HEK293 (cell line): ENCODE measurements around the gene JAML.

ENCODE experiments used
- CTCF ChIA-PET: fragments of 350-600 bp; formaldehyde crosslinking; extraction: SDS; loops from one replicate; lab custom pipeline; 2021; ENCODE audit warnings: antibody characterized with exemption; lab: Yijun Ruan, JAX
- POLR2A ChIA-PET: fragments of 300-600 bp; formaldehyde crosslinking; extraction: SDS; loops from one replicate; lab custom pipeline; 2020; ENCODE audit warnings: antibody characterized with exemption, inconsistent platforms; lab: Yijun Ruan, JAX
- H3K27ac ChIP-seq: fragments of 200-500 bp; sonication (Bioruptor generic); 2 replicates; pipeline ENCODE4 v1.5.1; 2014; ENCODE audit warnings: low read depth, low read length, control low read depth, inconsistent platforms; ENCODE audit errors: extremely low read depth
- H3K36me3 ChIP-seq, 2 experiments: fragments of 200-500 bp in 1 of 2; sonication (Bioruptor generic) in 1 of 2; 1 replicate in 1 of 2; 2 replicates in 1 of 2; pipeline ENCODE4 v1.5.1; 2014 to 2017; ENCODE audit warnings: inconsistent platforms in 2 of 2, low read length in 2 of 2; ENCODE audit not compliant: control insufficient read depth in 2 of 2, insufficient read depth in 1 of 2
- H3K4me1 ChIP-seq: fragments of 200-500 bp; sonication (Bioruptor generic); 2 replicates; pipeline ENCODE4 v1.5.1; 2014; ENCODE audit warnings: mild to moderate bottlenecking, low read length, inconsistent platforms; ENCODE audit not compliant: control insufficient read depth, insufficient read depth
- H3K4me3 ChIP-seq: 2 replicates; pipeline ENCODE4 v1.5.1; 2011; ENCODE audit warnings: low read depth, mild to moderate bottlenecking, control low read depth, low read length, moderate library complexity
- H3K9me3 ChIP-seq: fragments of 200-500 bp; sonication (Bioruptor generic); 2 replicates; pipeline ENCODE4 v1.5.1; 2014; ENCODE audit warnings: low read depth, low read length, inconsistent platforms; ENCODE audit not compliant: control insufficient read depth, insufficient read depth
- EGR2 ChIP-seq: fragments of 450-650 bp; formaldehyde crosslinking; IDR thresholded peaks from 2 replicates; pipeline ENCODE4 v1.5.1; 2016; ENCODE audit warnings: low read depth, missing biosample characterization, missing genetic modification characterization
- GLIS1 ChIP-seq: fragments of 450-650 bp; formaldehyde crosslinking; IDR thresholded peaks from 2 replicates; pipeline ENCODE4 v1.5.1; 2016; ENCODE audit warnings: missing biosample characterization, missing genetic modification characterization
- KLF10 ChIP-seq: fragments of 450-650 bp; IDR thresholded peaks from 2 replicates; pipeline ENCODE4 v1.5.1; 2018; ENCODE audit warnings: missing biosample characterization, mild to moderate bottlenecking, missing genetic modification characterization
- KLF7 ChIP-seq: fragments of 450-650 bp; formaldehyde crosslinking; IDR thresholded peaks from 2 replicates; pipeline ENCODE4 v1.5.1; 2016; ENCODE audit warnings: missing biosample characterization, missing genetic modification characterization, borderline replicate concordance
- RBAK ChIP-seq: fragments of 450-650 bp; formaldehyde crosslinking; IDR thresholded peaks from 2 replicates; pipeline ENCODE4 v1.5.1; 2016; ENCODE audit warnings: missing biosample characterization, missing genetic modification characterization
- SALL2 ChIP-seq: fragments of 450-650 bp; formaldehyde crosslinking; IDR thresholded peaks from 2 replicates; pipeline ENCODE4 v1.5.0; 2017; ENCODE audit warnings: missing biosample characterization, mild to moderate bottlenecking, missing genetic modification characterization, borderline replicate concordance
- SP3 ChIP-seq: fragments of 450-650 bp; formaldehyde crosslinking; IDR thresholded peaks from 2 replicates; pipeline ENCODE4 v1.5.1; 2016; ENCODE audit warnings: missing biosample characterization, missing genetic modification characterization
- ZBTB20 ChIP-seq: fragments of 450-650 bp; formaldehyde crosslinking; IDR thresholded peaks from 2 replicates; pipeline ENCODE4 v1.5.1; 2016; ENCODE audit warnings: missing biosample characterization, missing genetic modification characterization
- ZBTB48 ChIP-seq: fragments of 450-650 bp; formaldehyde crosslinking; IDR thresholded peaks from 2 replicates; pipeline ENCODE4 v1.5.1; 2016; ENCODE audit warnings: missing biosample characterization, missing genetic modification characterization
- ZBTB8A ChIP-seq: fragments of 450-650 bp; formaldehyde crosslinking; IDR thresholded peaks from 2 replicates; pipeline ENCODE4 v1.5.1; 2016; ENCODE audit warnings: missing biosample characterization, missing genetic modification characterization
- ZEB2 ChIP-seq: fragments of 450-650 bp; formaldehyde crosslinking; IDR thresholded peaks from 2 replicates; pipeline ENCODE4 v1.5.1; 2016; ENCODE audit warnings: missing biosample characterization, missing genetic modification characterization
- ZFHX2 ChIP-seq: fragments of 450-650 bp; formaldehyde crosslinking; conservative IDR thresholded peaks from 2 replicates; pipeline ENCODE4 v1.5.1; 2016; ENCODE audit warnings: missing biosample characterization, missing genetic modification characterization
- ZIC2 ChIP-seq: fragments of 450-650 bp; formaldehyde crosslinking; IDR thresholded peaks from 2 replicates; pipeline ENCODE4 v1.5.1; 2016; ENCODE audit warnings: missing biosample characterization, missing genetic modification characterization
- ZNF211 ChIP-seq: fragments of 450-650 bp; formaldehyde crosslinking; IDR thresholded peaks from 2 replicates; pipeline ENCODE4 v1.5.1; 2016; ENCODE audit warnings: low read depth, missing biosample characterization, missing genetic modification characterization
- ZNF292 ChIP-seq: fragments of 450-650 bp; formaldehyde crosslinking; IDR thresholded peaks from 2 replicates; pipeline ENCODE4 v1.5.1; 2016; ENCODE audit warnings: low read depth, missing biosample characterization, missing genetic modification characterization, borderline replicate concordance
- ZNF354C ChIP-seq: fragments of 450-650 bp; formaldehyde crosslinking; IDR thresholded peaks from 2 replicates; pipeline ENCODE4 v1.5.1; 2016; ENCODE audit warnings: missing biosample characterization, missing genetic modification characterization, low read depth, borderline replicate concordance
- ZNF404 ChIP-seq: fragments of 450-650 bp; formaldehyde crosslinking; IDR thresholded peaks from 2 replicates; pipeline ENCODE4 v1.5.1; 2017; ENCODE audit warnings: missing biosample characterization, missing genetic modification characterization
- ZNF501 ChIP-seq: fragments of 450-650 bp; formaldehyde crosslinking; IDR thresholded peaks from 2 replicates; pipeline ENCODE4 v1.5.1; 2016; ENCODE audit warnings: missing biosample characterization, missing genetic modification characterization
- ZNF544 ChIP-seq: fragments of 450-650 bp; formaldehyde crosslinking; IDR thresholded peaks from 2 replicates; pipeline ENCODE4 v1.5.0; 2017; ENCODE audit warnings: missing biosample characterization, missing genetic modification characterization
- ZNF548 ChIP-seq: fragments of 450-650 bp; formaldehyde crosslinking; IDR thresholded peaks from 2 replicates; pipeline ENCODE4 v1.5.1; 2016; ENCODE audit warnings: missing biosample characterization, missing genetic modification characterization
- ZNF560 ChIP-seq: fragments of 450-650 bp; formaldehyde crosslinking; IDR thresholded peaks from 2 replicates; pipeline ENCODE4 v1.5.1; 2017; ENCODE audit warnings: missing biosample characterization, missing genetic modification characterization, borderline replicate concordance
- ZNF600 ChIP-seq: fragments of 450-650 bp; formaldehyde crosslinking; IDR thresholded peaks from 2 replicates; pipeline ENCODE4 v1.5.1; 2016; ENCODE audit warnings: missing biosample characterization, missing genetic modification characterization
- ZNF658 ChIP-seq: fragments of 450-650 bp; formaldehyde crosslinking; IDR thresholded peaks from 2 replicates; pipeline ENCODE4; 2016; ENCODE audit warnings: missing biosample characterization, missing genetic modification characterization
- ZNF768 ChIP-seq: fragments of 450-650 bp; formaldehyde crosslinking; IDR thresholded peaks from 2 replicates; pipeline ENCODE4 v1.5.1; 2018; ENCODE audit warnings: missing biosample characterization, mild to moderate bottlenecking, missing genetic modification characterization
- ZNF777 ChIP-seq: fragments of 450-650 bp; formaldehyde crosslinking; IDR thresholded peaks from 2 replicates; pipeline ENCODE4 v1.5.1; 2017; ENCODE audit warnings: missing biosample characterization, missing genetic modification characterization, borderline replicate concordance
- ZSCAN23 ChIP-seq: fragments of 450-650 bp; formaldehyde crosslinking; IDR thresholded peaks from 2 replicates; pipeline ENCODE4 v1.5.1; 2016; ENCODE audit warnings: missing biosample characterization, missing genetic modification characterization
- TF ChIP-seq, protein P1 (sequence below): fragments of 450-650 bp; formaldehyde crosslinking; IDR thresholded peaks from 2 replicates; pipeline ENCODE4 v1.5.1; 2017; ENCODE audit warnings: missing biosample characterization, mild to moderate bottlenecking, missing genetic modification characterization, moderate library complexity
- TF ChIP-seq, protein P2 (sequence below): fragments of 450-650 bp; formaldehyde crosslinking; IDR thresholded peaks from 2 replicates; pipeline ENCODE4 v1.5.1; 2016; ENCODE audit warnings: missing biosample characterization, missing genetic modification characterization
- TF ChIP-seq, protein P3 (sequence below): sonication (generic); formaldehyde crosslinking; IDR thresholded peaks from 2 replicates; pipeline ENCODE4 v1.8.1; 2022; ENCODE audit warnings: mild to moderate bottlenecking, moderate library complexity, missing genetic modification reagents

JAML gene

DNA sequence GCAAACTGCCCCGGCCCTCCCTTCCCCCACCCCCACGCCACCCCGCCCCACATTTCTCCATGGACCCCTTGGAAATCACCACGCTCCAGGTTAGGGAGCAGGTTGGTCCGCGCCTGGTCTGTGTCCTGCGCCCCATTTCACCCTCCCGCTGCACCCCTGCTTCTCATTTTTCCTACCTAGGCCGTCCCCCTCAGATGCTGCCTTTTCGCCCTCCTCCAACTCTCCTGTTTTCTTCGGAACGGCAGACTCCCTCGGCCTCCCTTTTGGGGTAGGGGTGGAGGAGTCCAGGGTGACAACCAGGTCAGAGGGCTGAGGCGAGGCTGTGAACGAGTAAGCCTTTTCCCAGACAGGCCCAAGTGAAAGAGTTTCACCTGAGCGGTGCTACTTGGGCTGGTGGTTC lies 71.3 kb downstream of the JAML start:
- TF ChIP-seq ZBTB20 (tag by site-specific recombination) (no peak), ZNF292 (tag by site-specific recombination) (no peak), ZNF501 (tag by site-specific recombination) (no peak), ZNF560 (tag by site-specific recombination) (no peak), ZNF211 (tag by site-specific recombination) (no peak), ZNF544 (tag by site-specific recombination) (no peak), ZSCAN23 (tag by site-specific recombination) (no peak)
- no peaks in the 10 kb centered on the region for H3K9me3 ChIP-seq
- no peaks in the 10 kb centered on the region for H3K36me3 ChIP-seq
- no peak overlapping the region for H3K27ac ChIP-seq
- ChIA-PET CTCF (interaction anchor here (0.7 to 1.9 kb wide), 3 partner anchors 12 to 337 kb away, joined by 3 to 18 read pairs (median 3); no protein-coding TSS in a partner anchor), POLR2A (interaction anchor here (1.0 to 2.2 kb wide), 2 partner anchors 16 to 18 kb away, joined by 4 to 7 read pairs; no protein-coding TSS in a partner anchor)
- H3K4me1 ChIP-seq, result no peaks in the 10 kb centered on the region
- H3K4me3 ChIP-seq, result no peak overlapping the region

DNA sequence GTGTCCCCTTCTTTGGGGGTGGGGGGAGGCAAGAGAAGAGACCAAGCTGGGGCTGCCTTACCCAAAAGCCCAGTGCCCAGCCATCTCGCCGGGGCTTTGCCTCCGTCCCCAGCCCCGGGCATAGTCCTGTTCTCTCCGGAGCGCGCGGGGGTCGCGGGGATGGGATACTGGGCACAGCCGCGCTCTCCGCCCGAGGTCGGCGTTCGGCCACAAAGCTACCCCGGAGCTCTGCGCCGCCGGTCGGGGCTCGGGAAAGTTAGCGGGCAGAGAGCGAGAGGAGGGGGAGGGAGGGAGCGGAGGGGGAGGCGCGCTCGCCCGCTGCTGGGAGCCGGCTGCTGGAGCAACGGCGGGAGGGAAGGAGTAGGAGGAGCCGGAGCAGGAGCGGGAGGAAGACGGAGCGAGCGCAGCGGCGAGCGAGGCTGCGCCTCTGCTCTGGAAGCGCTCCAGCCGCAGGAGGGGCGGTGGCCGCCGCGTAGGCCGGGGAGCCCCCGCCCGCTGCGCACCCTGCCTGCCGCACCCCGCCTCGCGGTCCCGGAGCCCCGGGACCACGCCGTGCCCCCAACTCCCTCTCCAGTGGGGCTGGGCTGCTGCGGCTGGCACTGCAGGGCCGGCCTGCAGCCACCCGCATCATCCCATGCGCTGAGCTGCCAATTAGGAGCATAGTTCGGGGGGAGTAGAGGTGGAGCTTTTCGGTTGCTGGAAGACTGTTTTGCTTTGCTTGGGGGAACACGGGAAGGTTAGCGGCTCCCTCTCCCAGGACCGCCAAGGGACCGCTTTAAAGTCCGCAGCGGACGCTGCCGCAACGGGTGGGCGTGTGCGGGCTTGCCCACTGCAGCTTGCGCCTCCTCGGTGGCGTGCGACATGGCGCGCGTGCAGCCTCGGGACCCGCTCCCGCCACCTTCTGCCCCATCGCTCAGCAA lies 72.0 kb downstream of the JAML start, which contains the start of gene SCN4B:
Gene SCN4B (minus strand): TSS at position 272 of the 920 bp plus-strand sequence. CDS start 150 bp downstream, at position 122.
- ChIA-PET CTCF (interaction anchor here (0.6 to 1.9 kb wide), 7 partner anchors 9 to 777 kb away, joined by 3 to 18 read pairs (median 3); no protein-coding TSS in a partner anchor), POLR2A (interaction anchor here (0.9 to 2.2 kb wide), 4 partner anchors 10 to 28 kb away, joined by 3 to 7 read pairs (median 4); no protein-coding TSS in a partner anchor)
- H3K4me3 ChIP-seq, result peak within 1 kb of the TSS; percentile 47
- no peak; the same call in none of the 2 replicates for TF ChIP-seq ZBTB8A (tag by site-specific recombination)
- no peak for TF ChIP-seq ZNF292 (tag by site-specific recombination)
- TF ChIP-seq, protein P1, sequence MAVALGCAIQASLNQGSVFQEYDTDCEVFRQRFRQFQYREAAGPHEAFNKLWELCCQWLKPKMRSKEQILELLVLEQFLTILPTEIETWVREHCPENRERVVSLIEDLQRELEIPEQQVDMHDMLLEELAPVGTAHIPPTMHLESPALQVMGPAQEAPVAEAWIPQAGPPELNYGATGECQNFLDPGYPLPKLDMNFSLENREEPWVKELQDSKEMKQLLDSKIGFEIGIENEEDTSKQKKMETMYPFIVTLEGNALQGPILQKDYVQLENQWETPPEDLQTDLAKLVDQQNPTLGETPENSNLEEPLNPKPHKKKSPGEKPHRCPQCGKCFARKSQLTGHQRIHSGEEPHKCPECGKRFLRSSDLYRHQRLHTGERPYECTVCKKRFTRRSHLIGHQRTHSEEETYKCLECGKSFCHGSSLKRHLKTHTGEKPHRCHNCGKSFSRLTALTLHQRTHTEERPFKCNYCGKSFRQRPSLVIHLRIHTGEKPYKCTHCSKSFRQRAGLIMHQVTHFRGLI (tag by site-specific recombination), result 0 out of 2 replicates have a peak, but pooled peaks have one; percentile 31
- peak; percentile 61; the same call in 1 of the 2 replicates for TF ChIP-seq EGR2 (tag by site-specific recombination)
- TF ChIP-seq ZNF600 (tag by site-specific recombination), result 0 out of 2 replicates have a peak, but pooled peaks have one; percentile 39
- TF ChIP-seq ZBTB48 (tag by site-specific recombination), result peak; percentile 97
- TF ChIP-seq ZNF548 (tag by site-specific recombination), result no peak
- TF ChIP-seq ZEB2 (tag by site-specific recombination), result peak; percentile 47; the same call in 1 of the 2 replicates
- no peak for TF ChIP-seq ZNF658 (tag by site-specific recombination)
- TF ChIP-seq KLF10, result peak; percentile 19; the same call in 1 of the 2 replicates
- peak; percentile 58 for TF ChIP-seq GLIS1 (tag by site-specific recombination)
- peak; percentile 55 for TF ChIP-seq ZFHX2 (tag by site-specific recombination)
- TF ChIP-seq SALL2 (tag by site-specific recombination), result no peak
- no peak for TF ChIP-seq KLF7 (tag by site-specific recombination)
- no peak for TF ChIP-seq RBAK (tag by site-specific recombination)
- TF ChIP-seq ZNF404 (tag by site-specific recombination), result no peak
- peak; percentile 42; the same call in 1 of the 2 replicates for TF ChIP-seq ZNF777
- TF ChIP-seq, protein P2, sequence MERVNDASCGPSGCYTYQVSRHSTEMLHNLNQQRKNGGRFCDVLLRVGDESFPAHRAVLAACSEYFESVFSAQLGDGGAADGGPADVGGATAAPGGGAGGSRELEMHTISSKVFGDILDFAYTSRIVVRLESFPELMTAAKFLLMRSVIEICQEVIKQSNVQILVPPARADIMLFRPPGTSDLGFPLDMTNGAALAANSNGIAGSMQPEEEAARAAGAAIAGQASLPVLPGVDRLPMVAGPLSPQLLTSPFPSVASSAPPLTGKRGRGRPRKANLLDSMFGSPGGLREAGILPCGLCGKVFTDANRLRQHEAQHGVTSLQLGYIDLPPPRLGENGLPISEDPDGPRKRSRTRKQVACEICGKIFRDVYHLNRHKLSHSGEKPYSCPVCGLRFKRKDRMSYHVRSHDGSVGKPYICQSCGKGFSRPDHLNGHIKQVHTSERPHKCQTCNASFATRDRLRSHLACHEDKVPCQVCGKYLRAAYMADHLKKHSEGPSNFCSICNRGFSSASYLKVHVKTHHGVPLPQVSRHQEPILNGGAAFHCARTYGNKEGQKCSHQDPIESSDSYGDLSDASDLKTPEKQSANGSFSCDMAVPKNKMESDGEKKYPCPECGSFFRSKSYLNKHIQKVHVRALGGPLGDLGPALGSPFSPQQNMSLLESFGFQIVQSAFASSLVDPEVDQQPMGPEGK, result peak; percentile 71; the same call in 1 of the 2 replicates
- TF ChIP-seq ZBTB20 (tag by site-specific recombination), result 0 out of 2 replicates have a peak, but pooled peaks have one; percentile 29
- peak; percentile 55 for TF ChIP-seq ZIC2 (tag by site-specific recombination)
- TF ChIP-seq SP3 (tag by site-specific recombination), result peak; percentile 26; the same call in 1 of the 2 replicates
- TF ChIP-seq, protein P3, sequence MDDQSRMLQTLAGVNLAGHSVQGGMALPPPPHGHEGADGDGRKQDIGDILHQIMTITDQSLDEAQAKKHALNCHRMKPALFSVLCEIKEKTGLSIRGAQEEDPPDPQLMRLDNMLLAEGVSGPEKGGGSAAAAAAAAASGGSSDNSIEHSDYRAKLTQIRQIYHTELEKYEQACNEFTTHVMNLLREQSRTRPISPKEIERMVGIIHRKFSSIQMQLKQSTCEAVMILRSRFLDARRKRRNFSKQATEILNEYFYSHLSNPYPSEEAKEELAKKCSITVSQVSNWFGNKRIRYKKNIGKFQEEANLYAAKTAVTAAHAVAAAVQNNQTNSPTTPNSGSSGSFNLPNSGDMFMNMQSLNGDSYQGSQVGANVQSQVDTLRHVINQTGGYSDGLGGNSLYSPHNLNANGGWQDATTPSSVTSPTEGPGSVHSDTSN (CRISPR knock-in tag), result no peak
- no peak for TF ChIP-seq ZNF354C (tag by site-specific recombination)
- no peak for TF ChIP-seq ZNF768 (tag by site-specific recombination)

More for the DNA sequence above, 72.0 kb downstream of the JAML start, which contains the start of gene SCN4B:
- no peak within 1 kb of the TSS; the same call in 1 of the 2 replicates for H3K27ac ChIP-seq
- no peaks in the 10 kb centered on the region for H3K4me1 ChIP-seq
- H3K9me3 ChIP-seq, result no peaks in the 10 kb centered on the region
- H3K36me3 ChIP-seq, result no peaks in the 10 kb centered on the region
